Adipocyte (in vitro differentiated cells): Measurements from ENCODE around the gene RTN4.
"Not testable (repeated sequence)": the region's sequence is repeated elsewhere in the genome, so short reads cannot be mapped to it uniquely, and the experiment has no call there.

Experiments used
- DNase-seq: peaks from one replicate; pipeline ENCODE4 v3.0.0-alpha.2; 2015; ENCODE audit warnings: low read depth
- H3K27me3 ChIP-seq: replicated peaks from 2 replicates; pipeline ENCODE4 v1.7.0; 2013; ENCODE audit warnings: mild to moderate bottlenecking, low read length, moderate library complexity; ENCODE audit not compliant: control insufficient read depth, insufficient read depth
- H3K36me3 ChIP-seq: 2 replicates; pipeline ENCODE4 v1.7.0; 2013; ENCODE audit warnings: low read length, mild to moderate bottlenecking, moderate library complexity; ENCODE audit not compliant: control insufficient read depth, insufficient read depth, severe bottlenecking
- H3K4me1 ChIP-seq: 2 replicates; pipeline ENCODE4 v1.7.0; 2013; ENCODE audit warnings: mild to moderate bottlenecking, low read length, moderate library complexity; ENCODE audit not compliant: control insufficient read depth, insufficient read depth
- H3K4me3 ChIP-seq: 2 replicates; pipeline ENCODE4 v1.7.0; 2013; ENCODE audit warnings: mild to moderate bottlenecking, low read length, moderate library complexity
- H3K9ac ChIP-seq: 2 replicates; pipeline ENCODE4 v1.7.0; 2013; ENCODE audit warnings: mild to moderate bottlenecking, low read length, moderate library complexity
- H3K9me3 ChIP-seq: 2 replicates; pipeline ENCODE4 v1.7.0; 2013; ENCODE audit warnings: mild to moderate bottlenecking, low read length, moderate library complexity; ENCODE audit not compliant: control insufficient read depth

RTN4 gene

GRCh38 chr2:55088400-55088799, 38.1 kb upstream of the RTN4 start:
- H3K9me3 ChIP-seq = no peaks in the 10 kb centered on the region
- H3K36me3 ChIP-seq = no peaks in the 10 kb centered on the region
- H3K9ac ChIP-seq = no peak overlapping the region
- H3K27me3 ChIP-seq = no peaks in the 10 kb centered on the region
- H3K4me1 ChIP-seq = peaks cover 15% of the 10 kb centered on the region
- no peak overlapping the region for H3K4me3 ChIP-seq
- DNase-seq = peak; percentile 62

- no peak overlapping the region for H3K9ac ChIP-seq
- no peaks in the 10 kb centered on the region for H3K27me3 ChIP-seq
- no peaks in the 10 kb centered on the region for H3K36me3 ChIP-seq
- no peak for DNase-seq
- H3K9me3 ChIP-seq = no peaks in the 10 kb centered on the region
- H3K4me3 ChIP-seq = no peak overlapping the region
- peaks cover 15% of the 10 kb centered on the region for H3K4me1 ChIP-seq
Observed at GRCh38 chr2:55087936-55088335, 37.7 kb upstream of the RTN4 start.

DNA sequence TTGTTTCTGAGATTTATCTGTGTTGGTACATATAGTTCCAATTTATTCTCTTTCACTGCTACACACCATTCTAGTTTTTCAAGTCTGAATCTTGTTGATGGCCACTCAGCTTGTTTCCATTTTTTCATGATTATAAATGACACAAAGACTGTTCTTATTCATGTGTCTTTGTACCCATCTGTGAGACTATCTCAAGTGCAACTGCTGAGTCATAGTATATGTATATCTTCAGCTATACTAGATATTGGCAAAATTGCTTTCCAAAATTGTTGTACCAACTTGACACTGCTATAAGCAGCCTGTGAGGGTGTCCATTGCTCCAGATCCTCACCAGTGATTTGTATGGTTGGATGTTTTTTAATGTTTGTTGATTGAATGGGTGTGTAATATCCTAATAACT, 37.2 kb upstream of the RTN4 start:
- H3K4me3 ChIP-seq = no peak overlapping the region
- no peaks in the 10 kb centered on the region for H3K36me3 ChIP-seq
- DNase-seq = no peak
- H3K9me3 ChIP-seq = no peaks in the 10 kb centered on the region
- H3K4me1 ChIP-seq = peaks cover 15% of the 10 kb centered on the region
- no peaks in the 10 kb centered on the region for H3K27me3 ChIP-seq
- no peak overlapping the region for H3K9ac ChIP-seq

- Histone ChIP-seq H3K9ac (no peak overlapping the region), H3K36me3 (no peaks in the 10 kb centered on the region), H3K4me3 (no peak overlapping the region), H3K9me3 (peaks cover 4% of the 10 kb centered on the region), H3K4me1 (peaks cover 12% of the 10 kb centered on the region), H3K27me3 (no peaks in the 10 kb centered on the region)
- DNase-seq = no peak
Observed at GRCh38 chr2:55085113-55086040, 35.1 kb upstream of the RTN4 start.

DNA sequence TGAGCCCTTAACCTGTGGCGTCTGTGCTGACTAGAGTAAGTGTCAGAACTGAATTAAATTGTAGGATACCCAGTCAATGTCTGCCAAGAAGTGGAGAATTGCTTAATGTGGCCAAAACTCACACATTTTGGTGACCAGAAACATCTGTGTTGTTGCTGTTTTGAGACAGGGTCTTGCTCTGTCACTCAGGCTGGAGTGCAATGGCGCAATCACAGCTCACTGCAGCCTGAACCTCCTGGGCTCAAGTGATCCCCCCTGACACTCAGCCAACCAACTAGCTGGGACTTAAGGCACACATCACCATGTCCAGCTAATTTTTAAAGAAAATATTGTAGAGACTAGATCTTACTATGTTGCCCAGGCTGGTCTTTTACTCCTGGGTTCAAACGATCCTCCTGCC, 34.4 kb upstream of the RTN4 start:
- no peaks in the 10 kb centered on the region for H3K27me3 ChIP-seq
- H3K4me3 ChIP-seq = no peak overlapping the region
- H3K9ac ChIP-seq = no peak overlapping the region
- H3K9me3 ChIP-seq = peaks cover 5% of the 10 kb centered on the region
- peaks cover 12% of the 10 kb centered on the region for H3K4me1 ChIP-seq
- H3K36me3 ChIP-seq = no peaks in the 10 kb centered on the region
- peak; percentile 28 for DNase-seq

DNA sequence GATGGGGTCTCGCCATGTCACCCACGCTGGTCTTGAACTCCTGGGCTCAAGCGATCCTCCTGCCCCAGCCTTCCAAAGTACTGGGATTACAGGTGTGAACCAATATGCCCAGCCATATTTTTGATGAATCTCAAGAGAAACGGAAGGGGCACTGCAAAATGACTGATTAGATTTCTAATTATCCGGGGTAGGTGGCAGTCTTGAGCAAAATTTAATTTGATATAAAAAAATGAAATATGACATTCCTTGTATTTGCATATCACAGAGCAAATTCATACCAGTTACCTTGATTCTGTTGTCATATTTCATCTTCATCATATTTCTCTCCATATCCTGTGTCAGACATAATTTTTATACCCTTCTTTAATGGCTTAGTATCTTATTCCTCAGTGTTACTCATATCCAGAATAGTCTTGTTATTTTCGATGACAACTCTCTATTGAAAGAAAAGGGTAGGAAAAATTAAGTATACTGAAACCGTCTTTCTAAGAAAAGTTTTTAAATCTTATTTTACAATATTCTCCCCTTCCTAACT, 30.0 kb upstream of the RTN4 start:
- no peaks in the 10 kb centered on the region for H3K36me3 ChIP-seq
- no peak overlapping the region for H3K9ac ChIP-seq
- peaks cover 4% of the 10 kb centered on the region for H3K4me1 ChIP-seq
- peaks cover 5% of the 10 kb centered on the region for H3K9me3 ChIP-seq
- H3K4me3 ChIP-seq = no peak overlapping the region
- no peaks in the 10 kb centered on the region for H3K27me3 ChIP-seq
- no peak for DNase-seq

DNA sequence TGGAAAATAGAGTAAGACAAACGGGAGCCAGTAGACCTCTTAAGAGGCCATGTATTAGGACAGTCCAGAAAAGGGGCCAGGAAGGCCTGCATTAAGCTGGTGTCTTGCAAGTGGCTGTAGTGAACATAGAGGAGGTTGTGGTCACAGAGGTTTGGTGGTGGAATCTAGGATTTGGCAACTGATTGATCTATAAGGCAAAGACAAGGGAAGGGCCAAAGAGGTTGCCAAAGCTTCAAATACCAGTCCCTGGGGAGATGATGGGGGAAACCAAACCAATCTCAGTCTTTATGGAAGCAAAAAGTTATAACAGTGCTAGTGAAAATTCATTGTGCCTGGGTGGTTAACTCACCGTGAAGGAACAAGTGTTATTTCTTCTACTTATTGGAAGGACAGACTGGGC, 28.7 kb upstream of the RTN4 start:
- H3K9ac ChIP-seq = no peak overlapping the region
- no peak overlapping the region for H3K4me3 ChIP-seq
- no peaks in the 10 kb centered on the region for H3K36me3 ChIP-seq
- H3K4me1 ChIP-seq = no peaks in the 10 kb centered on the region
- H3K9me3 ChIP-seq = peaks cover 5% of the 10 kb centered on the region
- no peaks in the 10 kb centered on the region for H3K27me3 ChIP-seq
- no peak for DNase-seq

DNA sequence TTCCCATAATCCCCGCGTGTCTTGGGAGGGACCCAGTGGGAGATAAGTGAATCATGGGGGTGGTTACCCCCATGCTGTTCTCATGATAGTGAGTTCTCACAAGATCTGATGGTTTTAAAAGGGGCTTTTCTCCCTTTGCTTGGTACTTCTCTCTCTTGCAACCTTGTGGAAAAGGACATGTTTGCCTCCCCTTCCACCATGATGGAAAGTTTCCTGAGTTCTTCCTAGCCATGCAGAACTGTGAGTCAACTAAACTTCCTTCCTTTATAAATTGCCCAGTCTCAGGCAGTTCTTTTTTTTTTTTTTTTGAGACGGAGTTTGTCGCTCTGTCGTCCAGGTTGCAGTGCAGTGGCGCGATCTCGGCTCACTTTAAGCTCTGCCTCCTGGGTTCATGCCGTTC, 26.5 kb upstream of the RTN4 start:
- Histone ChIP-seq H3K4me1 (peaks cover 5% of the 10 kb centered on the region), H3K9ac (no peak overlapping the region), H3K9me3 (peaks cover 5% of the 10 kb centered on the region), H3K36me3 (no peaks in the 10 kb centered on the region), H3K4me3 (no peak overlapping the region), H3K27me3 (no peaks in the 10 kb centered on the region)
- no peak for DNase-seq

GRCh38 chr2:55076019-55076418, 25.8 kb upstream of the RTN4 start:
- not testable (repeated sequence) for H3K27me3 ChIP-seq, DNase-seq

GRCh38 chr2:55073000-55073983, 23.0 kb upstream of the RTN4 start:
- no peak for DNase-seq
- H3K9ac ChIP-seq = no peak overlapping the region
- no peak overlapping the region for H3K4me3 ChIP-seq
- peaks cover 5% of the 10 kb centered on the region for H3K4me1 ChIP-seq
- no peaks in the 10 kb centered on the region for H3K27me3 ChIP-seq
- no peaks in the 10 kb centered on the region for H3K36me3 ChIP-seq
- no peaks in the 10 kb centered on the region for H3K9me3 ChIP-seq

More at GRCh38 chr2:55076019-55076418, 25.8 kb upstream of the RTN4 start:
- H3K9me3 ChIP-seq, H3K4me3 ChIP-seq, H3K36me3 ChIP-seq, H3K9ac ChIP-seq, H3K4me1 ChIP-seq: not testable (repeated sequence)
